GM21723 (cell line): ENCODE results near the gene SMYD2.
A peak's percentile ranks its signal among the peaks of the same experiment; 100 is the strongest.

Experiments used
- ATAC-seq: cut with Tn5 transposase; IDR thresholded peaks from one replicate; pipeline ENCODE4 v1.9.1; 2021; ENCODE audit warnings: mild to moderate bottlenecking, moderate library complexity; ENCODE audit not compliant: unreplicated experiment

The SMYD2 gene

DNA sequence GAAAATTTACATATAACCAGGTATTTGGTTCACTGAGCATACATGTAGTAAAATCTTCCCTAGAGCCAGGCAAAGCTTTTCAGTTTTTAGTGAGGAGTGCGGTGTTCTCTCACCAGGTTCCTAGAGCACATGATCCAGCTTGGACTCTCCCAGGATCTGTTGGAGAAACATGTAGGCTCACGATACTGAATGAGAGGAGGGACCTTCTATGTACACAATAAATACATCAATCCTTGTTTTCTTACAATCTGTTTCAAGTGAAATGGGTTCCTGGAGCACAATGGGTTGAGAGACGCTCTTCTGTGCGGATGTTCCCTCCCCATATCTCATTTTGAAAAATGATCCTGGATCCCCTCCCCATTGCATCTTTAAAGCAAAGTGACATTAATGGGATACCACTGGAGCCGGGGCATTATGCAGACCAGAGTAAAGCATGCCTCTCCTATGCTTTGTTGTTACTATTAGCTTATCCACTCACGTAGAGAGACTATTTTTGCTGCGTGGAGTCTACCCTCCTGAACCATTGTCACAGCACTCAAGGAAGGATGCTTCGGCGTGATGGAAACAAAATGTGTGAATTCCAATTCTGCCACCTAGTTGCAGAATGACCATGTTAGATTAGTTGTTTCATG, 19.3 kb downstream of the SMYD2 start:
- no peak for ATAC-seq

DNA sequence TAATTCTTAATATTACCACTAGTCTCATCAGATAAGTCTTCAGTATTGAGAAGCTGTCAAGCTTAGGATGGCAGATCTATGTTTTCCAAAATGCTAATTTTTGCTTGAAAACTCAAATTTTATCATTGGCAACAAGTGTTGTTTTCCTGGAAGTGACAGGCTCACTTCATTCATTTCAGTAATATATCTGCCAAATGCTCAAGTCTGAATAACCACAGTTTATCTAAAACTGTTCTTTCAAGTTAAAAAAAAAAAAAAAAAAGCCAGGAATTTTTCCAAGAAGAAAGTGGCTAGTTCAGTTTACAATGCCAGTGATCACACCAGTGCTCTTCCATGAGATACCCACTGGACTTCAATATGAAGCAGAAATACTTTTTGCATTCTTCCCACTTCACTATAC, 20.6 kb downstream of the SMYD2 start:
- no peak for ATAC-seq

DNA sequence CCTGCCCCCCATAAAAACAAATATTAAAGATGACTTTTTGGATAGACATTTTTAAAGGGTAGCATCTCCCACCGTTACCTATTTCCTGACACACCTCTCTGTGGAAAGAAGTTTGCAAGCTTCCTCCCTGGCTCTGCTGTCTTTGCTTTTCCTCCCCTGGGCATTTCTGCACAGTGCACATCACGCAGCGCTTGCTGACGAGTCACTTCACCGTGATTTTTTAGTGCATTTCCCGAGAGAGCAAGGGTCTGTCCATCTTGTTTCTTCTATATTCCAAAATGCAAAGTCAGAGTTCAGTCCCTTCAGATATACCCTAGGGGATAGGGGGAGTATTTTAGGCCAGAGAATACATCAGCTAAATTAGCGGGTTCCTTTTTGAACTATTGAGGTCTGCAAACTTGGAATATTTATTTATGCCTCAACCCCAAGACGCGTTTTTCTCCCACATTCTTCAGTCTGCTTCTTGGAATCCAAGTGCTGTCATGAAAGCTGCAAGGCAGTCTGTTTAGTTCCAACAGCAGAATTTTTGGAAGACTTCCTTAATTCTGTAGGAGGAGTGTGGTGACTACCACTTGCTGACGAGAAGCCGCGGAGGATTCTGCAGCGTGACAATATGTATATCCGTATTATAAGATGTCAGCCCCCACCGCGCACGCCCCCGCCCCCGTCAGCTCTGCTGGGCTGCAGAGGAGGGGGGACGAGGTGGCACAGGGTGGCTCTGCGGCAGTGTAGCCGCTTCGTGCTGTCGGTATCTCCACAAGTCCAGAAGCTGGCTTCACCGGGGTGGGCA, 22.4 kb downstream of the SMYD2 start:
- no peak for ATAC-seq

DNA sequence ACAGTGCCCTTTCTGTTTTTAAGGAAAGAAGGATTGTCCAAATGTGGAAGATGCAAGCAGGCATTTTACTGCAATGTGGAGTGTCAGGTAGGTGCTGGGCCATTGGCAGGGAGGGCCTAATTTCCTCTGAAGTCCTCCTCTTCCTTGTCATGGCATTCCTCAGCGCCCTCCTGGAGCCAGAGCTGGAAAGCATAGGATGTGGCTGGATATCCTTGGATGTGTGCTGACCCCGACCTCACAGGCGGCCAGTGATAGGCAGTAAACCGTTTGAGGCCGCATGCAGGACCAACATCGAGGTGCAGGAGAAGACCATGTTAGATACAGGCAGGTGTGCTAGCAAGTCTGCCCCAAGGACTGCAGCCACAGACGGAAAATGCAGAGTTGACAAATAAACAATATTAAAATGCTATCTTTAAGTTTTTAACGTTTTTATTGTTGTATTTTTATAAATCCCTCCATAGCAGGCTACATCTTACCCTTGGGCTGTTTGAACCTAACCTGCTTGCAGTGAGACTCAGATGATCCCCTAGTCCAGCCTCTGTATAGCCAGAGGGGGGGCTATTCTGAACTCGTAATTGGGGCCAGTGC, 24.3 kb downstream of the SMYD2 start:
- no peak for ATAC-seq

DNA sequence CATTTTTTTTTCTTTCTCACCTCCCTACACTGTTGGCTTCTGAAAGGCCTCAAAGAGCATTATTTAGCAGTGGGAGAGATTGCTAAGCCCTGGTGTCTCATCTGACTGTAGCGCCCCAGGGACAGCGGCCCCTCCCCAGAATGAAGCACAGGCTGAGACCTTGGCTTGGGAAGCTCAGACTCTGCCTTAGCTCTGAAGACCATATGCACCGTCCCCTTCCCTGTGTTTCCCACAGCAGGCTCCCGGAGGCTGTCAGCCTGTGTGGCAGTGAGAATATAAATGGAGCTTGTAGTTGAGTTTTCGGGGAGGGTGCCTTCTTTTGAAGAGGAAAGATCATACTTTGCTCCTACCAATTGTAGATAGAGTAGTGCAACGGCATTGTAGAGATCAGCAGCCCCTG, 25.3 kb downstream of the SMYD2 start:
- no peak for ATAC-seq

DNA sequence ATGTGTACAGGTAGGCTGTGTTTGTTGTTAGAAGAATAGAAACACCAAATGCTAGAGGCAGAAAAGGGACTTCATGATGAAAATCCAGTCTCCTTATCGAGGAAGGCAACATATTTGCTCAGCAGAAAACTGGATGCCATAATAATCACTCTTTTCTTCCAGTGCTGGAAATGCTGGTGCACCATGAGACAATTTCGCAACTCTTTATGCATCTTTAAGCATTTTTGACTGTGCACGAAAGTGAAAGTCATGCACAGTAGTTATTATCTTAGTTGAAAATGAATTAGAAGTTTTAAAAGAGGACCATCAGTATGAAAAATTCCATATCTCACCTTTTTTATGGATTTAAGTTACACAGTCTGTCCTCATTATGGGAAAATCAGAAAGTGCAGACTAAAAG, 29.1 kb downstream of the SMYD2 start:
- ATAC-seq, result peak; percentile 66

DNA sequence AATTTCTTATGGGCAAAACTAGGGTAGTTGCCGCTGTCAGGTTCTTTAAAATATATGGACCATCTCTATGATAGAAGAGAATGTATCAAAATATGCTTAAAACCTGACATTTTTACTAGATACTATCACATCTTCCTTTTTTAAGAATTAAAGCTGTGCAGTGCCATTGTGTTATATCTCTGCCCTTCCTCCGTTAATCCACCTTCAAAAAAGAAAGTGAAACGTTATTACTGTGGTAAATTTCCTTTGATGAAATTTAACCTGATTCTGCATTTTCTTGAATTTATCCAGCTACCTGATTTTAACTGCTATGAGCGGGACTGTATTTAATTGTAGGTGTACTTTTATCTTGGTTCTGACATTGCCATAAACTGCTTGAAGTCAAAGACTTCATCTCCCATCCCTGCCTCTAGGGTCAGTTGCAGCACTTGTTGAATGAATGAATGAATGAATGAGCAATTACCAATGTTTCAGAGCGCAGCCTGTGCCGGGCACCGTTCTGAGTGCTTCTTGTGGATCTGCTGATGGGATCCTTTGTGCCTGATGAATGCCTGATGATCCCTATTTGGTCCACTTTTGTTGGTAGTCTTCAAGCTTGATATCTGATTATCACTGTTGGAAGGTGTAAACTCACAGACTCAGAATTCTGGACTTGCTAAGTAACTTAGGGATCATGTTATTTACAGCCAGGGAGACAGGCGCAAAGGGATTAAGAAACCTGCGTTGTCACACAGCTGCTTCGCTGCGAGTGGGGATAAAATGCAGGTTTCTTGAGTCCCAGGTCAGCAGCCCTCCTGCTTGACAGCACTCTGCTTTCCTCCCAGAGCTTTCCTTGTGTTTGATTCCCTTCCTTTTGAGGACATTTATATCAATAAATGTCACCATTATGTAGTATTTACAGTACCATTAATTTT, 30.1 kb downstream of the SMYD2 start:
- no peak for ATAC-seq

DNA sequence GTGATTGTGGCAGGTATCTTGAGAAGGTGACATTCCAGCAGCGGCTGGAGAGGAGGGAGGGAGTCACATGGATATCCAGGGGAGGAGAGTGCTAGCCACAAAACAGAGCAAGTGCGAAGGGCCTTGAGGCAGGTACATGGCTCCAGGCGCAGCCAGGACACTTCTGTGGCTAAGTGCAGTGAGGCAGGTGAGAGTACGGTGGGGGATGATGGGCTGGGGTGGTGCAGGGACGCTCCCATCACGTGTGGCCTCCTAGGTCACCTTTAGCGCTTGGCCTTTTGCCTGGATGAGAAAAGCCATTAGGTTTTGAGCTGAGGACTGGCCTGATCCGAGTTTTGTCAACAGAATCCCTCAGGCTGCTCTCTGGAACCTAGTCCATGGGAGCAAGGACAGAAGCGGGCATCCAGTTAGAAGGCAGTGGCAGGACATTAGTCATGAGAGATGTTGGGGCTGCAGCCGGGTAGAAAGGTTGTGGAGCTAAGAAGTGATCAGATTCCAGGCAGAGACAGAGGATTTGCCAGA, 31.6 kb downstream of the SMYD2 start:
- ATAC-seq, result no peak

DNA sequence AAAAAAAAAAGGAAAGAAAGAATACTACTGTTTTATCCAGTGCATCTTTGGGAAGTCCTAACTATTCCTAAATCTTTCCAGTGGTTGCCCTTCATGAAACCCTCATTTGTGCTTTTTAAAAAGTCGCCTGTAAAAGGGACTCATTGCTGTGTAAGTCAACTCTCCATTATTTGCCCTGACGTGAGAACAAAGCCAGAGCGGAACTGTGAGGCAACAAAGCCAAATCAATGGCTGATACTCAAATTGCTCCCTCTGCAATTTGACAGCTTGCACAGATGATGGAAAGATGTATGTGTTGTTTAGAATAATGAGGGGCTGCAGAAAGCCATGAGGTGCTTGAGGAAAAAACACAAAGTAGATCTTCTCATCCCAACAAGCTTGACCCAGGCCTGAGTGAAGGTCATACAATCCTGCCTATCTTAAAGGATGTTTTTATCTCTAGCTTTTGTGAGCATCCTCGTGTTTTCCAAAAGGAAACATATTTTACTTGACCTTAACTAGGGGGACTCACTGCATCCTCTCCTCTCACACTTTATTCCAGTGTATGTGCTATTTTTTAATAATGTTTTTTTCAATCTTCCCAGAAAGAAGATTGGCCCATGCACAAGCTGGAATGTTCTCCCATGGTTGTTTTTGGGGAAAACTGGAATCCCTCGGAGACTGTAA, 33.4 kb downstream of the SMYD2 start:
- no peak for ATAC-seq

DNA sequence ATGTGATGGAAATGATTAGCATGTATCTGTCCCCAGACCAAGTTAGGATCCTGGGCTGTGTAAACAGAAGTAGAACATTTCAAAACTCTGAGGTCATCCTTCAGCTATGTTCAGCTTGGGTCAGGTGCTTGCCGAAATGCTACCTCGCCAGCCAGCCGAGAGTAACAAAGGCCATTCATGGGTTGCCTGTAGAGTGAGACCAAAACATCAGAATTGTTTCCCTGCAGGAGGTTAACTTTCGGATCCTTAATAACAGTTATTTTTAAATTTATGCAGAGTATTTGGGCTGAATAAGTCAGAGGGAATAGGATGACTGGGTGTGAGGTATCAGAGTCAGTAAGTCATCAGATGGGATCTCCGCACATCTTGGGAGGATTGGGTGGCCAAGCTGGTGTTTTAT, 35.6 kb downstream of the SMYD2 start:
- ATAC-seq, result no peak

DNA sequence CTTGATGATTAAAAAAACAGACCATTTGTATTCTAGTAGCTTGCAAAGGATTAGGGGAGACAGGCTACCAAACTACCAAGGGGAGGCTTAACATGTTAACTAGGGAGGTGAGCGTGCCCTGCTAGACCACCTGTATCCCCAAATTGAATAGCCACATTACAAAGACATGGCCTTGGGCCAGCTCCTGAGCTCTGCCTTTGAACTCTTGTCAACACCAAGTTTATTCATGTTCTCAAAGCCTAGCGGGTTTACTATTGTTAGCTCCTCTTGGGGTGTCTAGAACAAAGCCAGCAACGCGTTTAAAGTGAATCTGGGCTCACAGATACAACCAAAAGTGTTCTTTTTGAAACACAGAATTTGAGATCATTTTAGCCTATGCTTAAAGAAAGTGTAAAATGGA, 36.3 kb downstream of the SMYD2 start:
- no peak for ATAC-seq

DNA sequence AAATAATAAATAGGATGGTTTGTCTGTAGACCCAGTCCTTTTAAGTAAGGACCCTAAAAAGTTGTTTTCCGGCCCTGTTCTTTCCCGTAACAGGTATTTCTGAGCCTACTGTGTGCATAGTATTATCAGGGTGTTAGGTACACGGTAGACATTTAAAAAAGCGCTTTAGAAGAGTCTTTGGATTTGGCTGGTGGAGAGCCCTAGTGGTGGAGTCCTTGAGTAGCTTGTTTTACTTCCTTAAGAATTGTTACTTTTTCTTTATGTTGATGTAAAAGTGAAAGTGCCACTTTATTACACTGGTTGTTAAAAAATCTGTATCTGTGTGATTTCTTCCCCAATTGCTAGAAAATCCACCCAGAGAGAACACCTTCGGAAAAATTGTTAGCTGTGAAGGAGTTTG, 36.8 kb downstream of the SMYD2 start:
- ATAC-seq, result no peak

DNA sequence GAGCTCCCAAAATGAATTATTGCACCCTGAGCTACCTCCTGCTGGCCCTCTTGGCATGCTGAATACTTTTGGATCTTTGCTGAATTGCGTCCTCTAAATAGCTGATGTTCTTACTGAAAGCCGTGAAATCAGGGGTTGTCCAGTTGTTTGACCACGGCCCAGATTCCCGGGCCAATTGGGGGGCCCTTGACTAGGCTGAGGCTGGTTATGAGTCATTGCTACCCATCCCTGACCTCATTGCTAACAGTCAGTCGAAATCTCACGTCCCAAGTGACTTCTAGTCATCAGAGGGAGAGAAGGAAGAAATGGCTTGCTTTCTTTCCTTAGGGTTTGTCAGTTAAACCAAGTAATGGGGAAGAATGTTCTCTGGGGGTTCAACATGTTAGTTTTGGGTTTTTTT, 37.4 kb downstream of the SMYD2 start:
- no peak for ATAC-seq

DNA sequence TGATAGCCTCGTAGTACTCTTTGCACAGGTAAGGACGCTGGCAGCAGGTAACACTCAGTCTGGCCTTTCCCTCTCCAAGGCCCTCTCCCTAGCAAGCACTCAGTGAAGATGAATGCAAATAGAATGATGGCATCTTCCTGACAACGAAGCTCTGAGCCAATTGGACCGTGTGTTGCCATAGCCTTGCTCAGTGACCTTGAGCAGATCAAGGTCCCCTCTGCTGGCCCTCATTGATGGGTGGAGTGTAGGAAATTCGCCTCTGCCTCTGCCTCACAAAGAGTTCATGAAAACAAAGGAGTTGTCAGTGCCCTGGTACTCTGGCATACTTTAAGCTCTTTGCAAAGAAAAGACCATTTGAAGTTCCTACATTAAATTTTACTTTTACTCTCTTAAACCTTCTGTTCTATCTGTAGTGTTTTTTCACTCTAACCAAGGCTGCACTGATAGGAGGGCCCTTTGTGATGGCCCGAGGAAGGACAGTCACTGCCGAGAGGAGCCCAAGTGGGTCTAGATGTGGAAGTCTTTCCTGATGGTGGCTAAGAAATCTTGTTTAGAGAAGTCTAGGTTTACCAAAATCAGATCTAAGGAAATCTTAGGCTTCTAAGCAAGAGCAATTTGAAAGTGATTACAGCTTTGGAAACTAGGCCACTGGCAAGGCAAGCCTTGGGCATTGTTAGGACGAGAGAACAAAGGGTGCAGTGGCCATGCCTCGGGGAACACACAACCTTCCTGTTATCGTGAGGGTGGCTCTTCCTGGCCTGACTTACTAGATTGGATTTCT, 38.2 kb downstream of the SMYD2 start:
- ATAC-seq, result no peak

DNA sequence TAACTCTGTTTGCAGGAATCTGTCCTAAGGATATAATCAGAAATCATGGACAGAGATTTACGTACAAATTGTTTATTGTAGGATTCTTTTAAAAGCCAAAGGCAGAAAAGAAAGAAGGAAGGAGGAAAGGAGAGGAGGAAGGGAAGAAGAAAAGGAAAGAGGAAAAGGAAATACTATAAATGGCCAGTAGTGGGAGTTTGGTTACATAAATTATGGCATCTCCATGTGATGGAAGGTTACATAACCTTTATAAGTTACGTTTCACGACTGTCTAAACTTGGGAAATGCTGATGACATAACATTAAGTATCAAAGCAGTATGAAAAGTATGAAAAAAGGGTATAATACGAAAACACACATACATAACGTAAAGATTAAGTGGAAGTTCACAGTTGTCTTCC, 39.0 kb downstream of the SMYD2 start:
- no peak for ATAC-seq

DNA sequence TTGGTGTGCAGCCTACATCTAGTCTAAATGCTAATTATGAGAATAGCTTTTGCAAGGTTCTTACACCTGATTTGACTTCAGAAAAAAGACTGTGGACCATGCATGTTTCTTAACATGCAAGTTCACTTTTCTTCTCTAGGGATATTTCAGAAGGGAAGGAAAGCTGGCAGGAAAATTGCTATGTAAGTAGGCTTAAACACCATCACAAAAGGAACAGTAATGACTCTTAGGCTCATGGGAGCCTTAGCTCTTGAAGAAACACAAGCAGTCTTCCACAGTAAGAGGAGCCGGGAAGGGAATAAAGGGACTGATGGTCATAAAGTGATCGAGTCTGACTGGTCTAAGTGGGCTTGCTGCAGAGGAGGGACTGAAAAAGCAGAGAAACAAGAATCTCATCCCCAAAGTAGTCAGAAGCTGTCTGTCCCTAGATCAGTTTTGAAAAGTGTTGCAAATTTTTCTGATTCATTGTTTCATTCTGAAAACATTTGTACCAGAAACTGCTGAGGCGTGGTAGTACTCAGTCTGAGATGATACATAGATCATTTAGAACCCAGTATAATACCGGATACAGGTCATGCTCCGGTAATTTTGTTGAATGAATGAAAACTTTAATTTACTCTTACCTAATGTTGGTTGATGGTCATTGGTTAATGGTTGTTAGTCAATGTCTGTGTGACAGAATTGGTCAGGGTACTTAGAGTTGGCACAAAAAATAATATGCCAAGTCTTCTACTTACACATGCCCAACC, 40.9 kb downstream of the SMYD2 start:
- ATAC-seq, result peak; percentile 73

DNA sequence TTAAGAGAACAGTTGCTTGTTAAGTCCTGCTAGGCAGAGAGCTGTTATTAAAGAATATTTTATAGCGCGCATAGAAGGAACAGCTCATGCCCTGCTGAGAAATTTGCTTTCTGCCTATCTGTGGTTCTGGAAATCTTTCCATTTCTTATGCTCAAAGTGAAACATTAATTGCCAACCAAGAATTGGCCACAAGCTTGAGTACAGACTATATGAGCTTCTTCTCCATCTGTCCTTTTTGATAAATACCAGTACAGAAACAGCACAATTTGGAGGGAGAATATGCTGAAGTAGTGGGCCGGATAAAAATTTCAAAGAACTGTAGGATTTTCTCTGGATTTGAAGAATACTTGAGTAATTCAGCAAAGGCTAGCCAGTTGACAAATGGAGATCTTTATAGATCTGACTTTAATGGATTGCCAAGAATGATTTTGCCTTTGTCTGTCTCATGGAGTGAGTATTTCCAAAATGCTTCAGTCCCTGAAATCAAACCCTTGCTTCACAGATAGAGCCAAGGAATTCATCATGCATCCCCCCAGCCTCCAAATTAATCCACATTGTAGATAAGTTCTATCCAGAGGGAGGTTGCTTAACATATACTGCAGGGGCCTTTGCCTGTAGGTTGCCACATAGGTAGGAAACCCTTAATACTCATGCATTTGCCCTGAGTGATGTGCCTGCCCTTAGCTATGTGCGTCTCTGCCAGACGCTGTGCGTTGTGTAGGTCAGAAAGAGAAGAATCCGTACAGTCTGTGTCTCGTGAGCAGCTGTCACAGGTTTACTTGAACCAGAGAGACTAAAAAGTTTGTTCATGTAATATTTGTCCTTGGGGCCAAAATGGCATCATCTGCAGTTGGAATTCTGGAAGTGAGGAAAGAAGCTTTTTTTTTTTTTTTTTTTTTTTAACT, 44.2 kb downstream of the SMYD2 start:
- no peak for ATAC-seq

DNA sequence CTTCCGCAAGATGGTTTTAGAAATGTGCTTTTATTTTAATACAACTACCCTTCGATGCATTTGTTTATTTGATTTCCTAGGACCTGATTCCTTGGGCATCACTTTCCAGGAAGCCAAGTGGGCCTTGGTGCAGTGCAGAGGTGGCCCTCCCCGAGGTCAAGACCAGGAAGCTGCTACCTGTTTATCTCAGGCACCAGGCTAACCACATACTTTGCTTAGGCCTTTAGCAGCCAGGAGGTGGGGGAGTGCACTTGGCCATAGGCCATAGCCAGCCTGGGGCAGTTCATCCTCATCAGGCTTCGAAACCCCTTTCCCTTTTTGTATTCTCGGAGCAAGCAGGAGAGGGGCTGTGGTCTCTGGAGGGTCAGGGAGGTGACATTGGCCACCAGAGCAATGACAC, 45.4 kb downstream of the SMYD2 start:
- ATAC-seq, result peak; percentile 36
